HEK293T (cell line): Measurements from ENCODE around the gene SYCE1L.

ENCODE experiments used
- CTCF ChIA-PET: fragments of 350-600 bp; formaldehyde crosslinking; extraction: SDS; loops from one replicate; lab custom pipeline; 2021; ENCODE audit warnings: antibody characterized with exemption, inconsistent platforms; lab: Yijun Ruan, JAX
- POLR2A ChIA-PET: fragments of 350-600 bp; formaldehyde crosslinking; extraction: SDS; loops from one replicate; lab custom pipeline; 2020; ENCODE audit warnings: antibody characterized with exemption, inconsistent platforms; lab: Yijun Ruan, JAX
- DNase-seq: peaks from one replicate; pipeline ENCODE4 v3.0.0; 2012; ENCODE audit warnings: mixed read lengths; ENCODE audit errors: extremely low spot score
- ARNT ChIP-seq: fragments of 450-650 bp; IDR thresholded peaks from 2 replicates; pipeline ENCODE4 v1.6.1; 2017; ENCODE audit warnings: mild to moderate bottlenecking
- BHLHE40 ChIP-seq: fragments of 450-650 bp; IDR thresholded peaks from 2 replicates; pipeline ENCODE4 v1.6.1; 2016; ENCODE audit warnings: mild to moderate bottlenecking, moderate library complexity, borderline replicate concordance
- CTBP1 ChIP-seq: fragments of 450-650 bp; IDR thresholded peaks from 2 replicates; pipeline ENCODE4 v1.6.1; 2016; ENCODE audit warnings: borderline replicate concordance
- ELF4 ChIP-seq: fragments of 450-650 bp; IDR thresholded peaks from 2 replicates; pipeline ENCODE4 v1.6.1; 2017; ENCODE audit warnings: antibody characterized with exemption
- FOXA1 ChIP-seq: fragments of 450-650 bp; IDR thresholded peaks from 2 replicates; pipeline ENCODE4 v1.6.1; 2016; ENCODE audit warnings: mild to moderate bottlenecking
- FOXK2 ChIP-seq: fragments of 450-650 bp; IDR thresholded peaks from 2 replicates; pipeline ENCODE4 v1.6.1; 2016; ENCODE audit warnings: mild to moderate bottlenecking
- FOXM1 ChIP-seq: fragments of 450-650 bp; IDR thresholded peaks from 2 replicates; pipeline ENCODE4 v1.6.1; 2017; ENCODE audit warnings: mild to moderate bottlenecking, borderline replicate concordance
- HDGF ChIP-seq: fragments of 450-650 bp; IDR thresholded peaks from 2 replicates; pipeline ENCODE4 v1.6.1; 2017; ENCODE audit warnings: antibody characterized with exemption, borderline replicate concordance
- L3MBTL2 ChIP-seq: fragments of 450-650 bp; conservative IDR thresholded peaks from 2 replicates; pipeline ENCODE4 v1.6.1; 2016; ENCODE audit warnings: mild to moderate bottlenecking
- LEF1 ChIP-seq: fragments of 450-650 bp; IDR thresholded peaks from 2 replicates; pipeline ENCODE4 v1.6.1; 2017; ENCODE audit warnings: mild to moderate bottlenecking, borderline replicate concordance
- NFRKB ChIP-seq: fragments of 450-650 bp; IDR thresholded peaks from 2 replicates; pipeline ENCODE4 v1.6.1; 2016; ENCODE audit warnings: mild to moderate bottlenecking, moderate library complexity
- PKNOX1 ChIP-seq: fragments of 450-650 bp; IDR thresholded peaks from 2 replicates; pipeline ENCODE4 v1.6.1; 2016
- SP1 ChIP-seq: fragments of 450-650 bp; IDR thresholded peaks from 2 replicates; pipeline ENCODE4 v1.6.1; 2017
- SUZ12 ChIP-seq: fragments of 450-650 bp; IDR thresholded peaks from 2 replicates; pipeline ENCODE4 v1.6.1; 2016; ENCODE audit warnings: mild to moderate bottlenecking
- TARDBP ChIP-seq: fragments of 450-650 bp; IDR thresholded peaks from 2 replicates; pipeline ENCODE4 v1.6.1; 2016
- ZNF384 ChIP-seq: fragments of 450-650 bp; IDR thresholded peaks from 2 replicates; pipeline ENCODE4 v1.6.1; 2016

The SYCE1L gene

GRCh38 chr16:77190190-77190477 lies 9.1 kb upstream of the SYCE1L start:
- DNase-seq = no peak
- TF ChIP-seq TARDBP (no peak), FOXA1 (no peak), ZNF384 (no peak), FOXM1 (no peak), FOXK2 (no peak), SP1 (no peak), BHLHE40 (no peak), PKNOX1 (no peak), NFRKB (no peak), LEF1 (no peak), ARNT (no peak), ELF4 (no peak), L3MBTL2 (no peak), CTBP1 (no peak), HDGF (no peak), SUZ12 (no peak)
- POLR2A ChIA-PET = interaction anchor here (1.0 to 1.6 kb wide), 2 partner anchors 19 to 33 kb away, joined by 3 to 4 read pairs; no protein-coding TSS in a partner anchor
- CTCF ChIA-PET = no interaction called here

GRCh38 chr16:77190478-77191258 lies 8.5 kb upstream of the SYCE1L start, which contains the start of gene MON1B:
Gene MON1B, plus strand, starts transcription at chr16:77191190. Its CDS starts 296 bp downstream, at chr16:77191486.
- ChIA-PET POLR2A (interaction anchor here (0.6 to 1.6 kb wide), 5 partner anchors 19 to 823 kb away, joined by 3 to 4 read pairs (median 3); no protein-coding TSS in a partner anchor), CTCF (no interaction called here)
- TF ChIP-seq PKNOX1 (peak; percentile 98), FOXK2 (no peak), NFRKB (no peak), TARDBP (no peak), FOXM1 (peak; percentile 79; the same call in 1 of the 2 replicates), HDGF (no peak), SP1 (no peak), BHLHE40 (no peak), LEF1 (no peak), SUZ12 (no peak), L3MBTL2 (peak; percentile 48), CTBP1 (no peak), ELF4 (peak; percentile 98)
- DNase-seq = peak; percentile 96

GRCh38 chr16:77191259-77191969 lies 7.8 kb upstream of the SYCE1L start:
- POLR2A ChIA-PET = interaction anchor here (0.6 to 1.6 kb wide), 3 partner anchors 20 to 40 kb away, joined by 3 to 4 read pairs (median 3); no protein-coding TSS in a partner anchor
- CTCF ChIA-PET = no interaction called here
- DNase-seq = peak; percentile 24
- TF ChIP-seq FOXA1 = no peak
- TF ChIP-seq CTBP1 = no peak
- TF ChIP-seq FOXM1 = no peak
- TF ChIP-seq ELF4 = no peak
- TF ChIP-seq SUZ12 = no peak
- TF ChIP-seq L3MBTL2 = peak; percentile 13

- no peak for DNase-seq
- ChIA-PET CTCF (no interaction called here), POLR2A (no interaction called here)
- TF ChIP-seq SUZ12 (no peak), CTBP1 (no peak), BHLHE40 (no peak), PKNOX1 (no peak), L3MBTL2 (no peak), FOXM1 (no peak), FOXK2 (no peak), NFRKB (no peak), LEF1 (no peak), SP1 (no peak), ARNT (no peak), TARDBP (no peak), HDGF (no peak), ELF4 (no peak), FOXA1 (no peak), ZNF384 (no peak)
These were observed 5.8 kb upstream of the SYCE1L start for GRCh38 chr16:77193377-77193776.

- CTCF ChIA-PET = no interaction called here
- POLR2A ChIA-PET = no interaction called here
- no peak for DNase-seq
- no peak for TF ChIP-seq PKNOX1
- no peak for TF ChIP-seq ARNT
- no peak for TF ChIP-seq L3MBTL2
- no peak for TF ChIP-seq NFRKB
- TF ChIP-seq BHLHE40 = no peak
- no peak for TF ChIP-seq LEF1
- no peak for TF ChIP-seq CTBP1
- no peak for TF ChIP-seq ZNF384
- TF ChIP-seq SP1 = no peak
- no peak for TF ChIP-seq FOXM1
- TF ChIP-seq SUZ12 = no peak
These were observed 4.6 kb upstream of the SYCE1L start for GRCh38 chr16:77194295-77195231.
